Heart left ventricle (tissue), 13 donors: Measurements from ENCODE around the gene GALNT10.

Experiments used
- POLR2A ChIP-seq, 2 donors: fragments of 450-650 bp; IDR thresholded peaks; one replicate each; pipeline ENCODE4 v1.6.1; 2017; ENCODE audit warnings: antibody characterized with exemption in 2 of 2, mild to moderate bottlenecking in 2 of 2, moderate library complexity in 2 of 2
- TF ChIP-seq, protein P1 (sequence below), 12 donors: fragments of 200-600 bp; sonication (generic) in 4 of 12; IDR thresholded peaks; one replicate each; pipeline versions ENCODE4 v1.5.0 to v1.8.0; 2018 to 2022; ENCODE audit warnings: antibody characterized with exemption in 12 of 12, mild to moderate bottlenecking in 5 of 12
- donor health status: ischemic (EF 13 %, LVEDD 7.1; RV severe dilation, severe dysfunction).
- donor health status: DM: no; HTN: yes; CAD: no.
- donor health status: DM: no; HTN: no; CAD: no.
- donor health status: ischemic (EF 25% LVEDD 6.9; RV normal size, moderate dysfunction).
- donor health status: ischemic (EF 25% LVEDD 5.7; RV mildly dilated, moderate dysfunction).
- donor health status: ischemic (EF 35%, LVEDD 5.7; RV mildly dilated, moderate dysfunction).
- donor health status: nonischemic (EF 11% LVEDD 7.7; RV severe dilation, severe dysfunction).
- donor health status: DM: yes; HTN: yes; CAD: no.
- donor health status: PGD.
- donor health status: ischemic (EF 29% LVEDD 5.4; RV normal size, mild dysfunction).
- donor health status: nonischemic (EF 23%, LVEDD 6.1; RV moderate dilation, normal function).

GRCh38 chr5:154325566-154325965 is 135.0 kb downstream of the GALNT10 start:
- TF ChIP-seq, protein P1, sequence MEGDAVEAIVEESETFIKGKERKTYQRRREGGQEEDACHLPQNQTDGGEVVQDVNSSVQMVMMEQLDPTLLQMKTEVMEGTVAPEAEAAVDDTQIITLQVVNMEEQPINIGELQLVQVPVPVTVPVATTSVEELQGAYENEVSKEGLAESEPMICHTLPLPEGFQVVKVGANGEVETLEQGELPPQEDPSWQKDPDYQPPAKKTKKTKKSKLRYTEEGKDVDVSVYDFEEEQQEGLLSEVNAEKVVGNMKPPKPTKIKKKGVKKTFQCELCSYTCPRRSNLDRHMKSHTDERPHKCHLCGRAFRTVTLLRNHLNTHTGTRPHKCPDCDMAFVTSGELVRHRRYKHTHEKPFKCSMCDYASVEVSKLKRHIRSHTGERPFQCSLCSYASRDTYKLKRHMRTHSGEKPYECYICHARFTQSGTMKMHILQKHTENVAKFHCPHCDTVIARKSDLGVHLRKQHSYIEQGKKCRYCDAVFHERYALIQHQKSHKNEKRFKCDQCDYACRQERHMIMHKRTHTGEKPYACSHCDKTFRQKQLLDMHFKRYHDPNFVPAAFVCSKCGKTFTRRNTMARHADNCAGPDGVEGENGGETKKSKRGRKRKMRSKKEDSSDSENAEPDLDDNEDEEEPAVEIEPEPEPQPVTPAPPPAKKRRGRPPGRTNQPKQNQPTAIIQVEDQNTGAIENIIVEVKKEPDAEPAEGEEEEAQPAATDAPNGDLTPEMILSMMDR (IDR thresholded peaks at IDR 0.05), result no peak
- TF ChIP-seq POLR2A (IDR thresholded peaks at IDR 0.05), result no peak
